HL-60 (cell line): ENCODE data around the gene GSTCD.
A peak's percentile ranks its signal among the peaks of the same experiment; 100 is the strongest.

ENCODE experiments used
- DNase-seq, 2 experiments: peaks; one replicate each; pipeline ENCODE4 v3.0.0-alpha.2; 2010 to 2020; ENCODE audit warnings: low read depth in 1 of 2, low spot score in 1 of 2
- H3K27ac ChIP-seq: fragments of 250-450 bp; sonication (Bioruptor Pico); replicated peaks from 2 replicates; pipeline ENCODE4 v1.5.1; 2020; ENCODE audit warnings: mild to moderate bottlenecking, moderate library complexity
- H3K27me3 ChIP-seq: fragments of 250-450 bp; sonication (Bioruptor Pico); 2 replicates; pipeline ENCODE4 v1.5.1; 2021; ENCODE audit warnings: mild to moderate bottlenecking, moderate library complexity; ENCODE audit not compliant: insufficient read depth, poor library complexity, severe bottlenecking
- H3K4me3 ChIP-seq: replicated peaks from 2 replicates; pipeline ENCODE4 v1.5.1; 2011; ENCODE audit warnings: mild to moderate bottlenecking, control low read depth, low read length; ENCODE audit not compliant: insufficient read depth
- CTCF ChIP-seq: IDR thresholded peaks from one replicate; pipeline ENCODE4 v1.5.1; 2011; ENCODE audit warnings: low read length, control low read depth, inconsistent platforms; ENCODE audit not compliant: insufficient read depth
- GABPA ChIP-seq: IDR thresholded peaks from 2 replicates; pipeline ENCODE4 v1.6.1; 2012; ENCODE audit warnings: low read depth
- POLR2AphosphoS5 ChIP-seq: IDR thresholded peaks from 2 replicates; pipeline ENCODE4 v1.6.1; 2012; ENCODE audit warnings: low read depth
- REST ChIP-seq: IDR thresholded peaks from 2 replicates; pipeline ENCODE4 v1.6.1; 2012; ENCODE audit warnings: low read depth; ENCODE audit not compliant: insufficient replicate concordance
- SPI1 ChIP-seq: IDR thresholded peaks from 2 replicates; pipeline ENCODE4 v1.6.1; 2012; ENCODE audit warnings: low read depth, mild to moderate bottlenecking, borderline replicate concordance

GSTCD gene

GRCh38 chr4:105878668-105879067, 170.1 kb downstream of the GSTCD start:
- no peak overlapping the region for H3K4me3 ChIP-seq
- no peak for DNase-seq
- no peak overlapping the region for H3K27ac ChIP-seq
- no peaks in the 10 kb centered on the region for H3K27me3 ChIP-seq
- TF ChIP-seq GABPA (no peak), REST (no peak), POLR2AphosphoS5 (no peak), CTCF (no peak)

- Histone ChIP-seq H3K27me3 (peaks cover 14% of the 10 kb centered on the region), H3K27ac (no peak overlapping the region), H3K4me3 (no peak overlapping the region)
- TF ChIP-seq POLR2AphosphoS5 (no peak), SPI1 (no peak), GABPA (no peak), CTCF (no peak), REST (no peak)
- no peak for DNase-seq
These were observed 178.9 kb downstream of the GSTCD start for GRCh38 chr4:105887508-105887907.

GRCh38 chr4:105894660-105895582, 186.3 kb downstream of the GSTCD start, which contains the start of gene NPNT:
Gene NPNT (plus strand): TSS chr4:105895471. CDS start chr4:105895653, 182 bp downstream.
- peak within 1 kb of the TSS; percentile 6 for H3K4me3 ChIP-seq
- peaks cover 62% of the 10 kb centered on the region for H3K27me3 ChIP-seq
- no peak for DNase-seq
- TF ChIP-seq SPI1 (no peak), REST (no peak), GABPA (no peak), POLR2AphosphoS5 (no peak), CTCF (no peak)
- H3K27ac ChIP-seq, result no peak within 1 kb of the TSS
